GM18526 (cell line): ENCODE data around the gene MARK3.

ENCODE experiments used
- POLR2A ChIP-seq: IDR thresholded peaks from 3 replicates; pipeline ENCODE4 v1.6.1; 2011; ENCODE audit not compliant: insufficient read length; ENCODE audit errors: extremely low read depth

Gene MARK3

GRCh38 chr14:103384450-103385151 lies 614 bp upstream of the MARK3 start:
- no peak for TF ChIP-seq POLR2A

GRCh38 chr14:103385929-103386712 lies 906 bp downstream of the MARK3 start:
- TF ChIP-seq POLR2A, result no peak

- TF ChIP-seq POLR2A, result no peak
Observed at GRCh38 chr14:103386713-103387329, 1.6 kb downstream of the MARK3 start.

GRCh38 chr14:103388664-103389063 lies 3.4 kb downstream of the MARK3 start:
- TF ChIP-seq POLR2A, result no peak

GRCh38 chr14:103390605-103391004 lies 5.4 kb downstream of the MARK3 start:
- TF ChIP-seq POLR2A, result no peak

GRCh38 chr14:103391048-103391447 lies 5.8 kb downstream of the MARK3 start:
- TF ChIP-seq POLR2A, result no peak

- TF ChIP-seq POLR2A, result no peak
Observed at GRCh38 chr14:103392106-103392505, 6.9 kb downstream of the MARK3 start.

GRCh38 chr14:103392572-103392971 lies 7.4 kb downstream of the MARK3 start:
- no peak for TF ChIP-seq POLR2A

GRCh38 chr14:103393070-103393469 lies 7.9 kb downstream of the MARK3 start:
- TF ChIP-seq POLR2A, result no peak

GRCh38 chr14:103393676-103394626 lies 8.7 kb downstream of the MARK3 start:
- no peak for TF ChIP-seq POLR2A

- no peak for TF ChIP-seq POLR2A
Observed at GRCh38 chr14:103395244-103395643, 10.0 kb downstream of the MARK3 start.

GRCh38 chr14:103396463-103396862 lies 11.2 kb downstream of the MARK3 start:
- no peak for TF ChIP-seq POLR2A

- TF ChIP-seq POLR2A, result no peak
Observed at GRCh38 chr14:103398427-103399195, 13.4 kb downstream of the MARK3 start.

GRCh38 chr14:103400537-103400936 lies 15.3 kb downstream of the MARK3 start:
- TF ChIP-seq POLR2A, result no peak
